Activated T-helper 2 cell treated with anti-CD3 and anti-CD28 coated beads, Interferon-gamma antibody, Interleukin-2, Interleukin-4, amounts not matched to agents 10 μg/mL and 5 μg/mL and 100 μg/mL, durations not matched to agents 14 hours and 24 hours and 36 hours (primary cell): Measurements from ENCODE around the gene EHD1. TPM values are rescaled to one million over a fixed set of nuclear protein-coding genes. Genes with fewer than 3 reads are reported as not detected.

Source experiments
- DNase-seq: peaks from one replicate; pipeline ENCODE4 v3.0.0; 2021; ENCODE audit warnings: low spot score
- H3K27ac Mint-ChIP-seq: one replicate; pipeline ENCODE4 v1.8.0; 2021; ENCODE audit warnings: mixed read lengths
- H3K27me3 Mint-ChIP-seq: one replicate; pipeline ENCODE4 v1.8.0; 2021; ENCODE audit warnings: low read depth, mixed read lengths
- H3K36me3 Mint-ChIP-seq: one replicate; pipeline ENCODE4 v1.8.0; 2021; ENCODE audit warnings: low read depth, mixed read lengths
- H3K4me1 Mint-ChIP-seq: one replicate; pipeline ENCODE4 v1.8.0; 2021; ENCODE audit warnings: low read depth, mixed read lengths
- H3K4me3 Mint-ChIP-seq: one replicate; pipeline ENCODE4 v1.8.0; 2021; ENCODE audit warnings: low read depth, mild to moderate bottlenecking, moderate library complexity, mixed read lengths
- H3K9me3 Mint-ChIP-seq: one replicate; pipeline ENCODE4 v1.8.0; 2021; ENCODE audit warnings: mixed read lengths
- intact Hi-C: fragments of 100-400 bp; cut with micrococcal nuclease; formaldehyde crosslinking; loops from one replicate; pipeline ENCODE4 v1.15.1; 2023
- total RNA-seq: library from RNA; stranded (reverse); gene quantifications from 2 replicates; pipeline ENCODE4 v1.2.3, GENCODE V29; 2022

Gene EHD1
- total RNA-seq, 1 donor from 2014 or later = 107 TPM

- intact Hi-C loops = loop anchor here (10.0 kb wide), 1 partner anchor 620 kb away; the partner anchor contains the start of gene MALAT1
- peaks cover 68% of the 10 kb centered on the region for H3K36me3 Mint-ChIP-seq
- H3K4me1 Mint-ChIP-seq = peaks cover 60% of the 10 kb centered on the region
- H3K4me3 Mint-ChIP-seq = peak overlapping the region; percentile 45
- no peak for DNase-seq
- peak overlapping the region; percentile 11 for H3K27ac Mint-ChIP-seq
- no peaks in the 10 kb centered on the region for H3K9me3 Mint-ChIP-seq
- H3K27me3 Mint-ChIP-seq = no peaks in the 10 kb centered on the region
Measured at GRCh38 chr11:64874308-64875240, 3.8 kb downstream of the EHD1 start.

DNA sequence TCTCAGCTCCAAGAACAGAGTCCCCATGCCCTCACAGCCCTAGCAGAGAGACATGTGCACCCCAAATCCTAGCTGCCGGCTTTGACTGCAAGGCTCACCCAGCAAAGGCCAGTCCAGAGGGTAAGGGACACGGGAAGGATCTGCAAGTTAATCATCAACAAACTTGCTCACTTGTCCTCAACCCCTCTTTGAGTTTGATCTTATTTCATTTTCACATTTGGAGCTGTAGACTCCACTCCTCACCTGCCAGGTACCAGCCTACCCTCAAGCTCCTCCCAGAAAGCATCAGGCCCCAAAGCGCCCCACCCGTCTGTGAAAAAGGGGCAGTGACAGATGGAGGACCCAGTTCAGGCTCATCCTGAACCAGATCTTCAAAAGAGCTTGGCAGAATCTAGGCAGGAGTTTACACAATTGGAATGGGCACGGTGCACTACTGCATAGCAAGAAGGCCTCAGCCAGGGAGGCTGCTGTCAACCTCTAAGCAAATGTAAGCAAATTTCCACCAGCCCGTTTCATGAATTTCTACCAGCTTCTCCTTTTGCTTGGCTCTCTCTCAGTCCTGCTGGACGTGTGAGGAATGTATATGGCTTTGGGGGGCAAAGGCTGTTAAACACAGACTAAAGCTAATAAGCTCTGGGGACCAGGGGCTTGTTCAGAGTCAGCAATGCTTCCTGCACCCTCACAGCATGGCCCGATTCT is 5.5 kb downstream of the EHD1 start:
- H3K36me3 Mint-ChIP-seq = peaks cover 80% of the 10 kb centered on the region
- H3K27me3 Mint-ChIP-seq = no peaks in the 10 kb centered on the region
- peaks cover 69% of the 10 kb centered on the region for H3K4me1 Mint-ChIP-seq
- H3K9me3 Mint-ChIP-seq = no peaks in the 10 kb centered on the region
- DNase-seq = no peak
- intact Hi-C loops = loop anchor here (10.0 kb wide), 1 partner anchor 622 kb away; the partner anchor contains the start of gene MALAT1
- no peak overlapping the region for H3K27ac Mint-ChIP-seq
- no peak overlapping the region for H3K4me3 Mint-ChIP-seq

- peaks cover 63% of the 10 kb centered on the region for H3K4me1 Mint-ChIP-seq
- H3K27me3 Mint-ChIP-seq = no peaks in the 10 kb centered on the region
- H3K27ac Mint-ChIP-seq = peak overlapping the region; percentile 76
- intact Hi-C loops = loop anchor here (10.0 kb wide), 1 partner anchor 623 kb away; the partner anchor contains the start of gene MALAT1
- no peak for DNase-seq
- H3K4me3 Mint-ChIP-seq = peak overlapping the region; percentile 66
- H3K9me3 Mint-ChIP-seq = peaks cover 3% of the 10 kb centered on the region
- peaks cover 80% of the 10 kb centered on the region for H3K36me3 Mint-ChIP-seq
Measured at GRCh38 chr11:64871492-64871891, 6.9 kb downstream of the EHD1 start.

GRCh38 chr11:64870893-64871466 is 7.4 kb downstream of the EHD1 start:
- peaks cover 8% of the 10 kb centered on the region for H3K9me3 Mint-ChIP-seq

GRCh38 chr11:64870176-64870892 is 8.1 kb downstream of the EHD1 start:
- peak overlapping the region; percentile 33 for H3K4me3 Mint-ChIP-seq
- H3K36me3 Mint-ChIP-seq = peaks cover 80% of the 10 kb centered on the region
- DNase-seq = no peak

More at GRCh38 chr11:64870893-64871466, 7.4 kb downstream of the EHD1 start:
- intact Hi-C loops = loop anchor here (10.0 kb wide), 1 partner anchor 624 kb away; the partner anchor contains the start of gene MALAT1
- Mint-ChIP-seq H3K4me1 (peaks cover 64% of the 10 kb centered on the region), H3K27me3 (no peaks in the 10 kb centered on the region), H3K4me3 (peak overlapping the region; percentile 66), H3K27ac (peak overlapping the region; percentile 76), H3K36me3 (peaks cover 80% of the 10 kb centered on the region)
- no peak for DNase-seq

DNA sequence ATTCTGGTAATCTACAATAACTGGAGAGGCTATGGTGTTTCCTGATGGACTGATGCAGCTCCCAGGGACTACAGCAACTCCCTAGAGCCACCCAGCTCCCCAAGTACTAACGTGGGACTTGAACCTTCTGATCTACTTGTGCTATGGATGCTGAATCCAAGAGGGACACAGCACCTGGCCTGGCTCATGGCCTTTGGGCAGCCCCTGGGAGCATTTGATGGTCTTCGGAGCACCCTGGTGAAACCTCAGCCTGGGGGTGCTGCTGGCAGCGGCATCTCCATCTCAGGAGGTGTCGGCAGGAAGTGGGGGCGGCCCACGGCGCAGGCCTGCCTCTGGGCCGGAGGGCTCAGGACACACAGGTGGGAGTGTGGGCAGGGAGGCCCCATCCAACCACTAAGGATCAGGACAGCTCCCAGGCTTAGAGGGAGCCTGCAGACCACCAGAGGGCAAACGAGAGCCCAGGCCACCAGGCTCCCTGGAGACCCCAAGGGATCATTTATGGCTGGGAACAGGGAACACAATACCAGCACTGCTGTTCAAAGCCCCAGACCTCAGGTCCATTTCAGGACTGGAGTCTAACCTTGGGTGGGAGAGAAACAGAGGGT is 8.7 kb downstream of the EHD1 start:
- H3K9me3 Mint-ChIP-seq = peaks cover 13% of the 10 kb centered on the region
- H3K4me1 Mint-ChIP-seq = peaks cover 68% of the 10 kb centered on the region
- intact Hi-C loops = loop anchor here (1.0 to 10.0 kb wide), 2 partner anchors 10 to 625 kb away; partner anchors contain the start of gene MALAT1
- peak overlapping the region; percentile 67 for H3K27ac Mint-ChIP-seq
- DNase-seq = no peak
- peaks cover 74% of the 10 kb centered on the region for H3K36me3 Mint-ChIP-seq
- no peaks in the 10 kb centered on the region for H3K27me3 Mint-ChIP-seq
- peak overlapping the region; percentile 51 for H3K4me3 Mint-ChIP-seq

More at GRCh38 chr11:64870176-64870892, 8.1 kb downstream of the EHD1 start:
- intact Hi-C loops = loop anchor here (10.0 kb wide), 1 partner anchor 624 kb away; the partner anchor contains the start of gene MALAT1
- peaks cover 13% of the 10 kb centered on the region for H3K9me3 Mint-ChIP-seq
- no peaks in the 10 kb centered on the region for H3K27me3 Mint-ChIP-seq
- peak overlapping the region; percentile 58 for H3K27ac Mint-ChIP-seq
- peaks cover 64% of the 10 kb centered on the region for H3K4me1 Mint-ChIP-seq

- DNase-seq = no peak
- peaks cover 13% of the 10 kb centered on the region for H3K9me3 Mint-ChIP-seq
- intact Hi-C loops = loop anchor here (1.0 kb wide), 1 partner anchor 10 kb away; no protein-coding TSS in a partner anchor
Measured at GRCh38 chr11:64868904-64869570, 9.4 kb downstream of the EHD1 start.

DNA sequence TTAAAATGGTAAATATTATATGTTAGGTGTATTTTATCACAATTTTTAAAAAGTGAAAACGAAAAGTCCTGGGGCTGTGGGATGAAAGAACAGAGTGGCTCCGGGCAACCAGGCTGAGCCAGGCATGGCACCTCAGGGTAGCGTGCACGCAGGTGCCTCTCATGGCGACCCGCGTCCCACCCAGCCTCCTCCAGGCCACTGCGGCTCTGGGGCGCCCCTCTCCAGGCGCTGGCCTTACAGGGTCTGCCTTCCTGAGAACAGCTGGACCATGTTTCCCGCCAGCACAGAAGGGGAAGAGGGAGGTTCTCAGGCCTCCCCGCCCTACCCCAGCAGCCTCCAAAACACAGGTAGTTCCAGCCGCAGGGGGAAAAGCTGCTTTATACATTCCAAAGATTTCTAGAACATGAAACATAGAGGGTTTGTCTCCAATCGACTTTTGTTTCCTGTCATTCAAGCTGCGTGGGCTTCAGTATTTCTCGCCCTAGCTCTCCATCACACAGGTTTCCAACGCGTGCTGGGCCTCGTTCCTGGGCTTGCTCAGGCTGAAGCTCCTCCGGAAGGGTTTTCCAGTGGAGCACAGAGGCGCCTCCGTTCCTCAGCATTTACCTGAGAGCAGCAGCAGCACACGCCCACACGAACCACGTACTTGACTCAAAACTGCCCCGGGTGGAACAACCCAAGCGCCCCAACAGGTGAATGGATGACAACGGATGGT is 10.5 kb downstream of the EHD1 start:
- H3K27ac Mint-ChIP-seq = peak overlapping the region; percentile 34
- H3K27me3 Mint-ChIP-seq = no peaks in the 10 kb centered on the region
- no peak for DNase-seq
- H3K4me3 Mint-ChIP-seq = peak overlapping the region; percentile 14
- peaks cover 61% of the 10 kb centered on the region for H3K36me3 Mint-ChIP-seq
- intact Hi-C loops = no loop called here
- peaks cover 74% of the 10 kb centered on the region for H3K4me1 Mint-ChIP-seq
- H3K9me3 Mint-ChIP-seq = peaks cover 13% of the 10 kb centered on the region

More at GRCh38 chr11:64868904-64869570, 9.4 kb downstream of the EHD1 start:
- Mint-ChIP-seq H3K36me3 (peaks cover 67% of the 10 kb centered on the region), H3K4me3 (peak overlapping the region; percentile 51), H3K27ac (no peak overlapping the region), H3K27me3 (no peaks in the 10 kb centered on the region), H3K4me1 (peaks cover 67% of the 10 kb centered on the region)

GRCh38 chr11:64866173-64866491 is 12.3 kb downstream of the EHD1 start:
- peak overlapping the region; percentile 98 for H3K27ac Mint-ChIP-seq
- no peaks in the 10 kb centered on the region for H3K27me3 Mint-ChIP-seq
- intact Hi-C loops = no loop called here
- peak overlapping the region; percentile 70 for H3K4me3 Mint-ChIP-seq
- peaks cover 49% of the 10 kb centered on the region for H3K36me3 Mint-ChIP-seq
- peaks cover 77% of the 10 kb centered on the region for H3K4me1 Mint-ChIP-seq
- H3K9me3 Mint-ChIP-seq = peaks cover 13% of the 10 kb centered on the region
- no peak for DNase-seq

DNA sequence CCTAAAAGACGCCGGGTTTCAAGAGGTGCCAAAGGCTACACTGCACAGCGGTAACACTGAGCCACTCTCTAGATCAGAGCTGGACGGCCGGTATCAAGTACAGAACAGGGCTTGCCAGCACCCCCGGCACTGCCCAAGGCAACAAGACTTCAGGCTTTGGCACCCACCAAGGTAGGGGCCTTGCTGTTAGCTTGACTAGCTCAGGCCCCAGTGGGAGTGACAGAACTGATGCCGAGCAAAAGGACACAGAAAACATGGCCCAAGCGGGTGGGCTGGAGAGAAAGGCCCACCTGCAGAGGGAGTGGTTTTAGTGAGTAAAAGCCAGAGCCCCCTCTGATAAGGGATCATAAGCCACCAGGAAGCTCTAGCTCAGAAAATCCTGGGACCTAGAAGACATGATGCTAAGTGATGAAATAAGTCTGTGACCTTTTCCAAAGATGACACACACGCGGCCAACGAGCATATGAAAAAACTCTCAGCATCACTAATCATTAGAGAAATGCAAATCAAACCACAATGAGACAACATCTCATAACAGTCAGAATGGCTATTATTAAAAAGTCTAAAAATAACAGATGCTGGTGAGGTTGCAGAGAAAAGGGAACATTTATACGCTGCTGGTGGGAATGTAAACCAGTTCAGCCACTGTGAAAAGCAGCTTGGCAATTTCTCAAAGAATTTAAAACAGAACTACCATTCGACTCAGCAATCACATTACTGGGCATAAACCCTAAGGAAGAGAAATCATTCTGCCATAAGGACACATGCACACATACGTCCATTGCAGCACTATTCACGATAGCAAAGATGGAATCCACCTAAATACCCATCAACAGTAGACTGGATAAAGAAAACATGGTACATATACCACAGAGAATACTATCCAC is 12.9 kb downstream of the EHD1 start:
- intact Hi-C loops = loop anchor here (1.0 to 2.0 kb wide), 3 partner anchors 11 to 20 kb away; no protein-coding TSS in a partner anchor
- Mint-ChIP-seq H3K27me3 (no peaks in the 10 kb centered on the region), H3K27ac (peak overlapping the region; percentile 98), H3K4me3 (peak overlapping the region; percentile 70), H3K36me3 (peaks cover 47% of the 10 kb centered on the region), H3K9me3 (peaks cover 13% of the 10 kb centered on the region), H3K4me1 (peaks cover 78% of the 10 kb centered on the region)
- DNase-seq = no peak
